ENCODE measurements around the gene NPTX1. TPM values are rescaled to one million over a fixed set of nuclear protein-coding genes. Genes with fewer than 3 reads are reported as not detected.

The NPTX1 gene
- total and polyA plus RNA-seq, 2 experiments from 2014 or later: 3.4 to 20.5 TPM

GRCh38 chr17:80423536-80424225, 52.7 kb downstream of the NPTX1 start:
- H3K4me1 ChIP-seq (ENCODE audit: insufficient read depth): no peaks in the 10 kb centered on the region
- H3F3A ChIP-seq (replicated peaks; ENCODE audit: low read depth): no peaks in the 10 kb centered on the region
- no peaks in the 10 kb centered on the region for H3K27me3 ChIP-seq (ENCODE audit: insufficient read depth)
- H3K27ac ChIP-seq (ENCODE audit: low read depth): no peak overlapping the region
- H3K36me3 ChIP-seq (ENCODE audit: insufficient read depth): no peaks in the 10 kb centered on the region
- DNase-seq (ENCODE audit: low spot score): no peak
- no peak overlapping the region for H2AFZ ChIP-seq
- TF ChIP-seq, protein P1, sequence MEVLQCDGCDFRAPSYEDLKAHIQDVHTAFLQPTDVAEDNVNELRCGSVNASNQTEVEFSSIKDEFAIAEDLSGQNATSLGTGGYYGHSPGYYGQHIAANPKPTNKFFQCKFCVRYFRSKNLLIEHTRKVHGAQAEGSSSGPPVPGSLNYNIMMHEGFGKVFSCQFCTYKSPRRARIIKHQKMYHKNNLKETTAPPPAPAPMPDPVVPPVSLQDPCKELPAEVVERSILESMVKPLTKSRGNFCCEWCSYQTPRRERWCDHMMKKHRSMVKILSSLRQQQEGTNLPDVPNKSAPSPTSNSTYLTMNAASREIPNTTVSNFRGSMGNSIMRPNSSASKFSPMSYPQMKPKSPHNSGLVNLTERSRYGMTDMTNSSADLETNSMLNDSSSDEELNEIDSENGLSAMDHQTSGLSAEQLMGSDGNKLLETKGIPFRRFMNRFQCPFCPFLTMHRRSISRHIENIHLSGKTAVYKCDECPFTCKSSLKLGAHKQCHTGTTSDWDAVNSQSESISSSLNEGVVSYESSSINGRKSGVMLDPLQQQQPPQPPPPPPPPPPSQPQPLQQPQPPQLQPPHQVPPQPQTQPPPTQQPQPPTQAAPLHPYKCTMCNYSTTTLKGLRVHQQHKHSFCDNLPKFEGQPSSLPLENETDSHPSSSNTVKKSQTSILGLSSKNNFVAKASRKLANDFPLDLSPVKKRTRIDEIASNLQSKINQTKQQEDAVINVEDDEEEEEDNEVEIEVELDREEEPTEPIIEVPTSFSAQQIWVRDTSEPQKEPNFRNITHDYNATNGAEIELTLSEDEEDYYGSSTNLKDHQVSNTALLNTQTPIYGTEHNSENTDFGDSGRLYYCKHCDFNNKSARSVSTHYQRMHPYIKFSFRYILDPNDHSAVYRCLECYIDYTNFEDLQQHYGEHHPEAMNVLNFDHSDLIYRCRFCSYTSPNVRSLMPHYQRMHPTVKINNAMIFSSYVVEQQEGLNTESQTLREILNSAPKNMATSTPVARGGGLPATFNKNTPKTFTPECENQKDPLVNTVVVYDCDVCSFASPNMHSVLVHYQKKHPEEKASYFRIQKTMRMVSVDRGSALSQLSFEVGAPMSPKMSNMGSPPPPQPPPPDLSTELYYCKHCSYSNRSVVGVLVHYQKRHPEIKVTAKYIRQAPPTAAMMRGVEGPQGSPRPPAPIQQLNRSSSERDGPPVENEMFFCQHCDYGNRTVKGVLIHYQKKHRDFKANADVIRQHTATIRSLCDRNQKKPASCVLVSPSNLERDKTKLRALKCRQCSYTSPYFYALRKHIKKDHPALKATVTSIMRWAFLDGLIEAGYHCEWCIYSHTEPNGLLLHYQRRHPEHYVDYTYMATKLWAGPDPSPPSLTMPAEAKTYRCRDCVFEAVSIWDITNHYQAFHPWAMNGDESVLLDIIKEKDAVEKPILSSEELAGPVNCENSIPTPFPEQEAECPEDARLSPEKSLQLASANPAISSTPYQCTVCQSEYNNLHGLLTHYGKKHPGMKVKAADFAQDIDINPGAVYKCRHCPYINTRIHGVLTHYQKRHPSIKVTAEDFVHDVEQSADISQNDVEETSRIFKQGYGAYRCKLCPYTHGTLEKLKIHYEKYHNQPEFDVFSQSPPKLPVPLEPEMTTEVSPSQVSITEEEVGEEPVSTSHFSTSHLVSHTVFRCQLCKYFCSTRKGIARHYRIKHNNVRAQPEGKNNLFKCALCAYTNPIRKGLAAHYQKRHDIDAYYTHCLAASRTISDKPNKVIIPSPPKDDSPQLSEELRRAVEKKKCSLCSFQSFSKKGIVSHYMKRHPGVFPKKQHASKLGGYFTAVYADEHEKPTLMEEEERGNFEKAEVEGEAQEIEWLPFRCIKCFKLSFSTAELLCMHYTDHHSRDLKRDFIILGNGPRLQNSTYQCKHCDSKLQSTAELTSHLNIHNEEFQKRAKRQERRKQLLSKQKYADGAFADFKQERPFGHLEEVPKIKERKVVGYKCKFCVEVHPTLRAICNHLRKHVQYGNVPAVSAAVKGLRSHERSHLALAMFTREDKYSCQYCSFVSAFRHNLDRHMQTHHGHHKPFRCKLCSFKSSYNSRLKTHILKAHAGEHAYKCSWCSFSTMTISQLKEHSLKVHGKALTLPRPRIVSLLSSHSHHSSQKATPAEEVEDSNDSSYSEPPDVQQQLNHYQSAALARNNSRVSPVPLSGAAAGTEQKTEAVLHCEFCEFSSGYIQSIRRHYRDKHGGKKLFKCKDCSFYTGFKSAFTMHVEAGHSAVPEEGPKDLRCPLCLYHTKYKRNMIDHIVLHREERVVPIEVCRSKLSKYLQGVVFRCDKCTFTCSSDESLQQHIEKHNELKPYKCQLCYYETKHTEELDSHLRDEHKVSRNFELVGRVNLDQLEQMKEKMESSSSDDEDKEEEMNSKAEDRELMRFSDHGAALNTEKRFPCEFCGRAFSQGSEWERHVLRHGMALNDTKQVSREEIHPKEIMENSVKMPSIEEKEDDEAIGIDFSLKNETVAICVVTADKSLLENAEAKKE (CRISPR knock-in tag; IDR thresholded peaks at IDR 0.05): no peak
- TF ChIP-seq EZH2phosphoT487 (IDR thresholded peaks at IDR 0.05; ENCODE audit: unreplicated experiment) (no peak), NANOG (IDR thresholded peaks at IDR 0.05; ENCODE audit: borderline replicate concordance) (no peak), ETS1 (IDR thresholded peaks at IDR 0.05) (no peak), CREB1 (CRISPR knock-in tag; IDR thresholded peaks at IDR 0.05; ENCODE audit: low read depth) (no peak), REST (IDR thresholded peaks at IDR 0.05; ENCODE audit: unreplicated experiment) (no peak), ZNF331 (CRISPR knock-in tag; IDR thresholded peaks at IDR 0.05; ENCODE audit: low read depth) (no peak)
- no peak overlapping the region for H3K27ac Mint-ChIP-seq
- ATAC-seq: no peak
- no peak overlapping the region for H3K4me3 Mint-ChIP-seq
- no peaks in the 10 kb centered on the region for H4K20me1 ChIP-seq (replicated peaks; ENCODE audit: insufficient read depth)
- H3K79me2 ChIP-seq (replicated peaks; ENCODE audit: insufficient read depth): no peaks in the 10 kb centered on the region
- peaks cover 11% of the 10 kb centered on the region for H3K27me3 Mint-ChIP-seq (ENCODE audit: insufficient read depth, low read depth, poor library complexity)
- no peaks in the 10 kb centered on the region; the same call in 2 of the 3 replicates for H3K36me3 Mint-ChIP-seq (ENCODE audit: low read depth)
- no peaks in the 10 kb centered on the region for H3K9me2 ChIP-seq (ENCODE audit: insufficient read depth)
- H3K4me2 ChIP-seq: no peak overlapping the region
- H3K4me1 Mint-ChIP-seq: peaks cover 4% of the 10 kb centered on the region; the same call in 2 of the 3 replicates
- H3K4me3 ChIP-seq: no peak overlapping the region
- H3K9me3 Mint-ChIP-seq: no peaks in the 10 kb centered on the region
